Mesenchymal stem cell (in vitro differentiated cells and primary cell): ENCODE measurements around the gene PKIG.

Experiments used
- DNase-seq: peaks from one replicate; pipeline ENCODE4 v3.0.0-alpha.2; 2013
- H2AFZ ChIP-seq: one replicate; pipeline ENCODE4 v1.6.1; 2013; ENCODE audit warnings: low read depth, mild to moderate bottlenecking, control low read depth, inconsistent platforms, low read length, moderate library complexity
- H2AK5ac ChIP-seq: 2 replicates; pipeline ENCODE4 v1.6.1; 2013; ENCODE audit warnings: low read length, moderate library complexity, mild to moderate bottlenecking, inconsistent platforms; ENCODE audit not compliant: severe bottlenecking
- H2BK120ac ChIP-seq: one replicate; pipeline ENCODE4 v1.6.1; 2013; ENCODE audit warnings: low read depth, mild to moderate bottlenecking, inconsistent platforms, low read length, moderate library complexity
- H2BK12ac ChIP-seq, 2 experiments: one replicate each; pipeline ENCODE4 v1.6.1; 2013; ENCODE audit warnings: inconsistent platforms in 2 of 2, low read length in 2 of 2, mild to moderate bottlenecking in 2 of 2, moderate library complexity in 2 of 2, control low read depth in 1 of 2
- H2BK15ac ChIP-seq: one replicate; pipeline ENCODE4 v1.6.1; 2013; ENCODE audit warnings: mild to moderate bottlenecking, low read depth, inconsistent platforms; ENCODE audit not compliant: poor library complexity, severe bottlenecking
- H2BK5ac ChIP-seq: 2 replicates; pipeline ENCODE4 v1.6.1; 2013; ENCODE audit warnings: low read depth, mild to moderate bottlenecking, low read length, control low read depth, inconsistent platforms; ENCODE audit not compliant: poor library complexity, severe bottlenecking
- H3K14ac ChIP-seq, 2 experiments: one replicate each; pipeline ENCODE4 v1.6.1; 2013; ENCODE audit warnings: inconsistent platforms in 2 of 2, low read length in 2 of 2, control low read depth in 1 of 2, mild to moderate bottlenecking in 1 of 2, moderate library complexity in 1 of 2
- H3K18ac ChIP-seq, 2 experiments: one replicate each; pipeline ENCODE4 v1.6.1; 2013; ENCODE audit warnings: inconsistent platforms in 2 of 2, low read length in 2 of 2, control low read depth in 1 of 2, low read depth in 1 of 2, mild to moderate bottlenecking in 1 of 2
- H3K23ac ChIP-seq, 2 experiments: one replicate each; pipeline ENCODE4 v1.6.1; 2013; ENCODE audit warnings: inconsistent platforms in 2 of 2, low read length in 2 of 2, mild to moderate bottlenecking in 2 of 2, moderate library complexity in 2 of 2, control low read depth in 1 of 2
- H3K27ac ChIP-seq: 2 replicates; pipeline ENCODE4 v1.5.1; 2013; ENCODE audit warnings: mild to moderate bottlenecking, moderate library complexity, low read length, control low read depth, inconsistent platforms; ENCODE audit not compliant: poor library complexity, severe bottlenecking
- H3K27me3 ChIP-seq, 2 experiments: 2 replicates each; pipeline versions ENCODE4 v1.6.1 to v1.7.0; 2013; ENCODE audit warnings: low read length in 2 of 2, mild to moderate bottlenecking in 2 of 2, moderate library complexity in 2 of 2, control low read depth in 1 of 2, inconsistent platforms in 1 of 2; ENCODE audit not compliant: control insufficient read depth in 1 of 2, insufficient read depth in 1 of 2
- H3K36me3 ChIP-seq, 2 experiments: 2 replicates each; pipeline versions ENCODE4 v1.6.1 to v1.7.0; 2013; ENCODE audit warnings: low read length in 2 of 2, control low read depth in 1 of 2, inconsistent platforms in 1 of 2, low read depth in 1 of 2, mild to moderate bottlenecking in 1 of 2; ENCODE audit not compliant: insufficient read depth in 2 of 2, control insufficient read depth in 1 of 2
- H3K4ac ChIP-seq, 2 experiments: one replicate each; pipeline ENCODE4 v1.6.1; 2013; ENCODE audit warnings: inconsistent platforms in 2 of 2, low read length in 2 of 2, mild to moderate bottlenecking in 2 of 2, moderate library complexity in 2 of 2, control low read depth in 1 of 2, low read depth in 1 of 2
- H3K4me1 ChIP-seq: 2 replicates; pipeline ENCODE4 v1.6.1; 2013; ENCODE audit warnings: low read depth, low read length, control low read depth; ENCODE audit not compliant: control insufficient read depth, insufficient read depth
- H3K4me2 ChIP-seq: 2 replicates; pipeline ENCODE4 v1.6.1; 2013; ENCODE audit warnings: low read length, mild to moderate bottlenecking, inconsistent platforms; ENCODE audit not compliant: poor library complexity, severe bottlenecking
- H3K4me3 ChIP-seq, 2 experiments: 2 replicates each; pipeline versions ENCODE4 v1.5.1 to v1.7.0; 2013; ENCODE audit warnings: low read length in 2 of 2, mild to moderate bottlenecking in 2 of 2, control low read depth in 1 of 2, low read depth in 1 of 2; ENCODE audit not compliant: insufficient read depth in 1 of 2
- H3K79me1 ChIP-seq: replicated peaks from 2 replicates; pipeline ENCODE4 v1.6.1; 2013; ENCODE audit warnings: mild to moderate bottlenecking, control low read depth, low read length, inconsistent platforms; ENCODE audit not compliant: poor library complexity, severe bottlenecking
- H3K9ac ChIP-seq: 2 replicates; pipeline ENCODE4 v1.7.0; 2013; ENCODE audit warnings: mild to moderate bottlenecking, low read length, moderate library complexity
- H3K9me3 ChIP-seq: 2 replicates; pipeline ENCODE4 v1.7.0; 2013; ENCODE audit warnings: mild to moderate bottlenecking, low read length; ENCODE audit not compliant: control insufficient read depth
- H4K8ac ChIP-seq: one replicate; pipeline ENCODE4 v1.6.1; 2013; ENCODE audit warnings: inconsistent platforms, mild to moderate bottlenecking, low read length, moderate library complexity
- H4K91ac ChIP-seq: one replicate; pipeline ENCODE4 v1.6.1; 2013; ENCODE audit warnings: mild to moderate bottlenecking, low read length, inconsistent platforms
- WGBS: methylation state at CpG from one replicate; pipeline ENCODE4 v1.1.7; 2013; ENCODE audit warnings: mixed read lengths; 5-methylcytosine and 5-hydroxymethylcytosine counted together

The PKIG gene

DNA sequence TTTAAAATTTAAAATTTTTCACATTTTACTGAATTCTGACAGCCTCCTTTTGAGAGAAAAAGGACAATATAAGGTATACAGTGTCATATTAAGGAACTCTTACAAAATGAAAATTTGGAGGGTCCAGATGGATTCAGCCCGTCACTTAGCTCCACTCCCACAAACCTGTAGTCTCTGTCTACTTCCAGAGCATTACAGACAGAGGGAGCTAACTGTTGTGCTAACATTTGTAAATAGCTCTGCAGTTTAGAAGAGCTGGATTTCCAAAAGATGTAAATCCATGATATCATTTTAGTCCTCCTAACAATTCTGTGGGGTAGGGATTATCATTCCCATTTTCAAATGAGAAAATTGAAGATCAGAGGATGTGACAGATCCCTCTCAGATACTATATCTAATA lies 44.4 kb upstream of the PKIG start:
- H2BK15ac ChIP-seq, result no peak overlapping the region
- H3K27ac ChIP-seq, result no peak overlapping the region
- H2AFZ ChIP-seq, result no peak overlapping the region
- DNase-seq, result no peak
- no peak overlapping the region for H2BK12ac ChIP-seq
- H3K23ac ChIP-seq, result no peak overlapping the region
- no CpG with 5 or more reads among the region's 1 CpG for WGBS
- peak overlapping the region; percentile 17 for H3K9ac ChIP-seq
- no peaks in the 10 kb centered on the region for H3K36me3 ChIP-seq
- H3K18ac ChIP-seq, result no peak overlapping the region
- no peak overlapping the region for H2BK5ac ChIP-seq
- H3K79me1 ChIP-seq, result peaks cover 22% of the 10 kb centered on the region
- no peak overlapping the region for H2AK5ac ChIP-seq
- no peak overlapping the region for H3K14ac ChIP-seq
- H3K27me3 ChIP-seq, result no peaks in the 10 kb centered on the region
- no peak overlapping the region for H4K91ac ChIP-seq
- H2BK120ac ChIP-seq, result no peak overlapping the region
- no peaks in the 10 kb centered on the region for H3K4me1 ChIP-seq
- H3K9me3 ChIP-seq, result no peaks in the 10 kb centered on the region
- no peak overlapping the region for H3K4me2 ChIP-seq
- H3K4me3 ChIP-seq, result no peak overlapping the region
- H3K4ac ChIP-seq, result no peak overlapping the region
- no peak overlapping the region for H4K8ac ChIP-seq

DNA sequence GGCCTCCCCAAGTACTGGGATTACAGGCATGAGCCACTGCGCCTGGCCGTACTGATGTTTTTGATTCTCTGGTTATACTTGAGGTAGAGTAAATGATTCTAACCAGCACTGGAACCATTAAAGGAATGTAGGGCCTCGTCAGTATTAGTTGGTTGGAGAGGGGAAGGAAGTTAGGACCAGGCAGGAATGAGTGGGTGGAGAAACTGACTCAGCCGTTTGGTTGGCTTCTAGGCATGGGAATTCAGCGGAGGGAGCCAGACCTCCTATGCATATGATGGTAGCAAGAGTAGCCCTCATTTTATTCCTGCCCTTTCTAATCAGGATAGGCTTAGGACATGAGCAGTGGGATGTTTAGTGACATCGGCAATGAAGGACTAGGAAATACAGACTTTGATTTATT lies 41.5 kb upstream of the PKIG start:
- H4K91ac ChIP-seq, result no peak overlapping the region

DNA sequence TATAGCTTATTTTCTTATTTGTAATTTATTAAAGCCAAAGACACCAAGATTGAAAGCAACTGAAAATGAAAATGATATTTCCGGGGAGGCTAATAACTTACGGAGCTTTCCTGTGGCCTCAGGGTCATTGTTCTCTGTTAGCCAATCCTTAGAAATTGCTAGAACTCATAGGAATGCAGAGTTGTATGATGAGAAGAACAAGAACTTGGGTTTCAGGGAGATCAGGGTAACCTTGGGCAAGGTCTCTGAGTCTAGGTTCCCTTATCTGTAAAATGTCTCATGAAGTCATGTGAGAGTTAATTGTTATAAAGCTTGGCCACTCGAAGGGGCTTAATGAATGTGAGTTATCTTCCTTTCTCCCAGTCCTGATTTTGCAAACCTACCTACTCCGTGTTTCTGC lies 40.4 kb upstream of the PKIG start:
- Histone ChIP-seq H2BK120ac (no peak overlapping the region), H3K14ac (no peak overlapping the region), H2BK12ac (no peak overlapping the region), H3K27me3 (no peaks in the 10 kb centered on the region), H3K18ac (no peak overlapping the region), H3K4me3 (peak overlapping the region in 1 of 2 experiments; percentile 24), H3K23ac (no peak overlapping the region), H3K4me1 (no peaks in the 10 kb centered on the region), H3K36me3 (no peaks in the 10 kb centered on the region), H3K9ac (peak overlapping the region; percentile 3), H3K4me2 (no peak overlapping the region), H2BK15ac (no peak overlapping the region), H3K4ac (no peak overlapping the region), H2AK5ac (no peak overlapping the region), H2AFZ (no peak overlapping the region), H3K79me1 (peaks cover 22% of the 10 kb centered on the region), H4K8ac (no peak overlapping the region), H4K91ac (no peak overlapping the region), H2BK5ac (no peak overlapping the region), H3K27ac (no peak overlapping the region), H3K9me3 (no peaks in the 10 kb centered on the region)
- 95% methylated on average over 2 of the region's 4 CpGs for whole genome bisulfite sequencing
- no peak for DNase-seq

More for the DNA sequence above, 41.5 kb upstream of the PKIG start:
- Histone ChIP-seq H3K14ac (no peak overlapping the region), H3K23ac (no peak overlapping the region), H3K27ac (no peak overlapping the region), H3K9me3 (no peaks in the 10 kb centered on the region), H4K8ac (no peak overlapping the region), H2BK15ac (no peak overlapping the region), H3K79me1 (peaks cover 25% of the 10 kb centered on the region), H3K9ac (no peak overlapping the region), H3K27me3 (no peaks in the 10 kb centered on the region), H2BK12ac (no peak overlapping the region), H3K4me1 (no peaks in the 10 kb centered on the region), H2BK120ac (no peak overlapping the region), H3K4ac (no peak overlapping the region), H2AFZ (no peak overlapping the region), H3K4me3 (peak overlapping the region in 1 of 2 experiments; percentile 15), H2AK5ac (no peak overlapping the region), H3K4me2 (no peak overlapping the region), H2BK5ac (no peak overlapping the region), H3K36me3 (no peaks in the 10 kb centered on the region), H3K18ac (no peak overlapping the region)
- WGBS, result 67% methylated on average over 6 of the region's 6 CpGs
- peak; percentile 45 for DNase-seq

DNA sequence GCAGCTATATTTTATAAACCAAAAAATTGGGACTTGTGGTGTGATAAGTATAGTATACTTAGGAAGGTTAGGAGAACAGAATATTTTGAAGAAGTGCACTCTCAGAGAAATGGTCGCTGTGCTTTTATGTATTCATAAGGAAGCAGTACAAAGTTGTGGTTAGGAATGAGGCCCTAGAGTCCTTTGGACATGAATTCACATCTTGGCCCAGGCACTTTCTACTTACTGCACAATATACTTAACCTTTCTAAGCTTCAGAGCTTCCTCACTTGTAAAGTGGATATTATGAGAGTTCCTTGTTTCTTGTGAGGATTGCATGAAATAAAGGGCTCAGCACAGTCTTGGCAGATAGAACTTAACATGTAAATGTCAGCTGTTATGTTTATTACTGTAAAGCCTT lies 39.5 kb upstream of the PKIG start:
- Histone ChIP-seq H2BK12ac (no peak overlapping the region), H3K36me3 (no peaks in the 10 kb centered on the region), H3K4me3 (no peak overlapping the region), H4K8ac (no peak overlapping the region), H2BK5ac (no peak overlapping the region), H2BK15ac (no peak overlapping the region), H3K4ac (no peak overlapping the region), H3K14ac (no peak overlapping the region), H3K9ac (peak overlapping the region; percentile 41), H2BK120ac (no peak overlapping the region), H3K27me3 (no peaks in the 10 kb centered on the region), H3K18ac (no peak overlapping the region), H2AK5ac (no peak overlapping the region), H4K91ac (no peak overlapping the region), H3K9me3 (no peaks in the 10 kb centered on the region), H3K23ac (no peak overlapping the region), H3K4me2 (no peak overlapping the region), H2AFZ (no peak overlapping the region), H3K79me1 (peaks cover 28% of the 10 kb centered on the region), H3K27ac (no peak overlapping the region), H3K4me1 (no peaks in the 10 kb centered on the region)
- no CpG with 5 or more reads among the region's 1 CpG for WGBS
- no peak for DNase-seq
